Vagina (tissue), 2 donors: ENCODE data around the gene MYO1H.

Experiments
- CTCF ChIP-seq, 3 experiments: fragments of 450-650 bp in 2 of 3; fragments of 200-600 bp in 1 of 3; sonication (generic) in 1 of 3; IDR thresholded peaks; one replicate each; pipeline ENCODE4 v1.5.1; 2017 to 2019; ENCODE audit warnings: antibody characterized with exemption in 3 of 3, mild to moderate bottlenecking in 2 of 3, moderate library complexity in 2 of 3
- POLR2A ChIP-seq, 2 donors: fragments of 450-650 bp; IDR thresholded peaks; one replicate each; pipeline ENCODE4 v1.6.1; 2017; ENCODE audit warnings: antibody characterized with exemption in 2 of 2, mild to moderate bottlenecking in 2 of 2, moderate library complexity in 2 of 2
- POLR2AphosphoS5 ChIP-seq, 2 donors: sonication (generic); formaldehyde crosslinking; IDR thresholded peaks; one replicate each; pipeline ENCODE4 v1.9.0; 2017; ENCODE audit warnings: antibody characterized with exemption in 2 of 2, mild to moderate bottlenecking in 2 of 2, low read depth in 1 of 2; ENCODE audit not compliant: insufficient read depth in 1 of 2

GRCh38 chr12:109444259-109444658 is 96.6 kb downstream of the MYO1H start:
- no peak for TF ChIP-seq CTCF (IDR thresholded peaks at IDR 0.05)
- TF ChIP-seq POLR2AphosphoS5 (IDR thresholded peaks at IDR 0.05; ENCODE audit: insufficient read depth in 1 of 2, low read depth in 1 of 2), result no peak
- TF ChIP-seq POLR2A (IDR thresholded peaks at IDR 0.05), result no peak
